ENCODE data around the gene HOXB13. TPM values are rescaled to one million over a fixed set of nuclear protein-coding genes. Genes with fewer than 3 reads are reported as not detected.

The HOXB13 gene
- total RNA-seq, 5 donors from 2014 or later (not counting 1 experiment from before 2014, with no cell fraction given) = 0.13 TPM; not detected in 4

GRCh38 chr17:48740537-48740936 lies 12.0 kb upstream of the HOXB13 start:
- Mint-ChIP-seq H3K27ac (no peak overlapping the region), H3K4me1 (peaks cover 8 to 11% (median 9%) of the 10 kb centered on the region in 3 donors), H3K9me3 (no peaks in the 10 kb centered on the region), H3K27me3 (peaks cover 80 to 94% of the 10 kb centered on the region in 2 donors), H3K4me3 (no peak overlapping the region), H3K36me3 (no peaks in the 10 kb centered on the region)
- CTCF ChIA-PET = no interaction called here
- ATAC-seq (replicated peaks in 1 of 4) = no peak
- H3K9me3 ChIP-seq = no peaks in the 10 kb centered on the region
- no peak for DNase-seq
- no peak overlapping the region for H3K27ac ChIP-seq (ENCODE audit: low read length)
- peaks cover 17 to 90% of the 10 kb centered on the region in 2 experiments for H3K27me3 ChIP-seq (replicated peaks in 1 of 2; ENCODE audit: control insufficient read depth in 2 of 2, extremely low read depth in 1 of 2, insufficient read depth in 2 of 2, low read length in 1 of 2)
- no peaks in the 10 kb centered on the region for H3K36me3 ChIP-seq (ENCODE audit: control insufficient read depth in 2 of 2, extremely low read depth in 1 of 2, insufficient read depth in 1 of 2, low read length in 1 of 2)
- peaks cover 0 to 12% of the 10 kb centered on the region in 2 experiments for H3K4me1 ChIP-seq (ENCODE audit: control insufficient read depth in 1 of 2, extremely low read depth in 1 of 2, insufficient read depth in 2 of 2, low read length in 2 of 2)
- POLR2A ChIA-PET = interaction anchor here in 1 of 2 donors (0.6 kb wide), 2 partner anchors 194 to 538 kb away, joined by 3 to 6 read pairs; no protein-coding TSS in a partner anchor
- no peak overlapping the region for H3K4me3 ChIP-seq (ENCODE audit: control insufficient read depth in 1 of 2, extremely low read depth in 1 of 2, low read length in 1 of 2)

- Histone ChIP-seq H3K27me3 (replicated peaks in 1 of 2; ENCODE audit: control insufficient read depth in 2 of 2, extremely low read depth in 1 of 2, insufficient read depth in 2 of 2, low read length in 1 of 2) (peaks cover 18 to 90% of the 10 kb centered on the region in 2 experiments), H3K27ac (ENCODE audit: low read length) (no peak overlapping the region), H3K9me3 (no peaks in the 10 kb centered on the region), H3K36me3 (ENCODE audit: control insufficient read depth in 2 of 2, extremely low read depth in 1 of 2, insufficient read depth in 1 of 2, low read length in 1 of 2) (no peaks in the 10 kb centered on the region), H3K4me1 (ENCODE audit: control insufficient read depth in 1 of 2, extremely low read depth in 1 of 2, insufficient read depth in 2 of 2, low read length in 2 of 2) (peaks cover 0 to 18% of the 10 kb centered on the region in 2 experiments), H3K4me3 (ENCODE audit: control insufficient read depth in 1 of 2, extremely low read depth in 1 of 2, low read length in 1 of 2) (peak overlapping the region in 1 of 2 donors; percentile 10)
- Mint-ChIP-seq H3K27me3 (peaks cover 80 to 95% of the 10 kb centered on the region in 2 donors), H3K4me1 (peaks cover 11 to 13% (median 12%) of the 10 kb centered on the region in 3 donors), H3K36me3 (no peaks in the 10 kb centered on the region), H3K9me3 (no peaks in the 10 kb centered on the region), H3K27ac (peak overlapping the region in 1 of 2 donors; percentile 58), H3K4me3 (peak overlapping the region in 2 of 3 donors; percentile 50 to 52)
- ChIA-PET POLR2A (interaction anchor here in 1 of 2 donors (0.7 kb wide), 1 partner anchor 21 kb away, joined by 3 read pairs; no protein-coding TSS in a partner anchor), CTCF (no interaction called here)
- ATAC-seq (replicated peaks in 1 of 4) (peak in 3 of 4 experiments; percentile 24 to 42 (median 26)), DNase-seq (no peak)
- 6% methylated on average over 33 of the region's 37 CpGs for WGBS (ENCODE audit: insufficient coverage)
These were observed 10.4 kb upstream of the HOXB13 start for GRCh38 chr17:48738803-48739526.

GRCh38 chr17:48738424-48738802 lies 9.9 kb upstream of the HOXB13 start:
- H3K27ac Mint-ChIP-seq = peak overlapping the region in 1 of 2 donors; percentile 58
- Histone ChIP-seq H3K9me3 (no peaks in the 10 kb centered on the region), H3K4me1 (ENCODE audit: control insufficient read depth in 1 of 2, extremely low read depth in 1 of 2, insufficient read depth in 2 of 2, low read length in 2 of 2) (peaks cover 0 to 22% of the 10 kb centered on the region in 2 experiments), H3K27ac (ENCODE audit: low read length) (no peak overlapping the region), H3K4me3 (ENCODE audit: control insufficient read depth in 1 of 2, extremely low read depth in 1 of 2, low read length in 1 of 2) (no peak overlapping the region), H3K36me3 (ENCODE audit: control insufficient read depth in 2 of 2, extremely low read depth in 1 of 2, insufficient read depth in 1 of 2, low read length in 1 of 2) (no peaks in the 10 kb centered on the region), H3K27me3 (replicated peaks in 1 of 2; ENCODE audit: control insufficient read depth in 2 of 2, extremely low read depth in 1 of 2, insufficient read depth in 2 of 2, low read length in 1 of 2) (peaks cover 14 to 91% of the 10 kb centered on the region in 2 experiments)
- ChIA-PET POLR2A (interaction anchor here in 1 of 2 donors (0.7 kb wide), 1 partner anchor 20 kb away, joined by 3 read pairs; no protein-coding TSS in a partner anchor), CTCF (no interaction called here)
- H3K36me3 Mint-ChIP-seq = no peaks in the 10 kb centered on the region
- ATAC-seq (replicated peaks in 1 of 4) (no peak), DNase-seq (no peak)
- H3K4me3 Mint-ChIP-seq = no peak overlapping the region
- peaks cover 80 to 95% of the 10 kb centered on the region in 2 donors for H3K27me3 Mint-ChIP-seq
- 22% methylated on average over 7 of the region's 11 CpGs for WGBS (ENCODE audit: insufficient coverage)
- H3K9me3 Mint-ChIP-seq = no peaks in the 10 kb centered on the region
- H3K4me1 Mint-ChIP-seq = peaks cover 17 to 19% (median 17%) of the 10 kb centered on the region in 3 donors

- peaks cover 77 to 94% of the 10 kb centered on the region in 2 donors for H3K27me3 Mint-ChIP-seq
- Histone ChIP-seq H3K27ac (ENCODE audit: low read length) (no peak overlapping the region), H3K27me3 (replicated peaks in 1 of 2; ENCODE audit: control insufficient read depth in 2 of 2, extremely low read depth in 1 of 2, insufficient read depth in 2 of 2, low read length in 1 of 2) (peaks cover 19 to 92% of the 10 kb centered on the region in 2 experiments), H3K9me3 (no peaks in the 10 kb centered on the region), H3K36me3 (ENCODE audit: control insufficient read depth in 2 of 2, extremely low read depth in 1 of 2, insufficient read depth in 1 of 2, low read length in 1 of 2) (no peaks in the 10 kb centered on the region), H3K4me1 (ENCODE audit: control insufficient read depth in 1 of 2, extremely low read depth in 1 of 2, insufficient read depth in 2 of 2, low read length in 2 of 2) (peaks cover 0 to 30% of the 10 kb centered on the region in 2 experiments), H3K4me3 (ENCODE audit: control insufficient read depth in 1 of 2, extremely low read depth in 1 of 2, low read length in 1 of 2) (no peak overlapping the region)
- no peak overlapping the region for H3K4me3 Mint-ChIP-seq
- peaks cover 23 to 27% (median 24%) of the 10 kb centered on the region in 3 donors for H3K4me1 Mint-ChIP-seq
- POLR2A ChIA-PET = no interaction called here
- DNase-seq (no peak), ATAC-seq (replicated peaks in 1 of 4) (no peak)
- no peaks in the 10 kb centered on the region for H3K36me3 Mint-ChIP-seq
- H3K27ac Mint-ChIP-seq = no peak overlapping the region
- WGBS (ENCODE audit: insufficient coverage) = 79% methylated on average over 2 of the region's 4 CpGs
- H3K9me3 Mint-ChIP-seq = no peaks in the 10 kb centered on the region
- CTCF ChIA-PET = interaction anchor here in 1 of 2 donors (1.3 kb wide), 1 partner anchor 11 kb away, joined by 3 read pairs; no protein-coding TSS in a partner anchor
These were observed 8.9 kb upstream of the HOXB13 start for GRCh38 chr17:48737330-48738043.

- ChIA-PET CTCF (no interaction called here), POLR2A (no interaction called here)
- H3K36me3 ChIP-seq (ENCODE audit: control insufficient read depth in 2 of 2, extremely low read depth in 1 of 2, insufficient read depth in 1 of 2, low read length in 1 of 2) = no peaks in the 10 kb centered on the region
- no peaks in the 10 kb centered on the region for H3K9me3 Mint-ChIP-seq
- peaks cover 79 to 91% of the 10 kb centered on the region in 2 donors for H3K27me3 Mint-ChIP-seq
- H3K27ac Mint-ChIP-seq = no peak overlapping the region
- H3K4me3 ChIP-seq (ENCODE audit: control insufficient read depth in 1 of 2, extremely low read depth in 1 of 2, low read length in 1 of 2) = no peak overlapping the region
- H3K36me3 Mint-ChIP-seq = no peaks in the 10 kb centered on the region
- H3K4me3 Mint-ChIP-seq = no peak overlapping the region
- no peak overlapping the region for H3K27ac ChIP-seq (ENCODE audit: low read length)
- peaks cover 0 to 30% of the 10 kb centered on the region in 2 experiments for H3K4me1 ChIP-seq (ENCODE audit: control insufficient read depth in 1 of 2, extremely low read depth in 1 of 2, insufficient read depth in 2 of 2, low read length in 2 of 2)
- peaks cover 24 to 29% (median 25%) of the 10 kb centered on the region in 3 donors for H3K4me1 Mint-ChIP-seq
- WGBS (ENCODE audit: insufficient coverage) = 3% methylated on average over 6 of the region's 7 CpGs
- H3K9me3 ChIP-seq = no peaks in the 10 kb centered on the region
- peaks cover 23 to 87% of the 10 kb centered on the region in 2 experiments for H3K27me3 ChIP-seq (replicated peaks in 1 of 2; ENCODE audit: control insufficient read depth in 2 of 2, extremely low read depth in 1 of 2, insufficient read depth in 2 of 2, low read length in 1 of 2)
- no peak for ATAC-seq (replicated peaks in 1 of 4)
- DNase-seq = no peak
These were observed 6.5 kb upstream of the HOXB13 start for GRCh38 chr17:48735062-48735351.

- no peaks in the 10 kb centered on the region for H3K36me3 Mint-ChIP-seq
- Histone ChIP-seq H3K36me3 (ENCODE audit: control insufficient read depth in 2 of 2, extremely low read depth in 1 of 2, insufficient read depth in 1 of 2, low read length in 1 of 2) (no peaks in the 10 kb centered on the region), H3K9me3 (no peaks in the 10 kb centered on the region), H3K27me3 (replicated peaks in 1 of 2; ENCODE audit: control insufficient read depth in 2 of 2, extremely low read depth in 1 of 2, insufficient read depth in 2 of 2, low read length in 1 of 2) (peaks cover 28 to 87% of the 10 kb centered on the region in 2 experiments), H3K4me3 (ENCODE audit: control insufficient read depth in 1 of 2, extremely low read depth in 1 of 2, low read length in 1 of 2) (no peak overlapping the region), H3K27ac (ENCODE audit: low read length) (no peak overlapping the region), H3K4me1 (ENCODE audit: control insufficient read depth in 1 of 2, extremely low read depth in 1 of 2, insufficient read depth in 2 of 2, low read length in 2 of 2) (peaks cover 0 to 29% of the 10 kb centered on the region in 2 experiments)
- WGBS (ENCODE audit: insufficient coverage) = 24% methylated on average over 10 of the region's 14 CpGs
- no peak for DNase-seq
- no peaks in the 10 kb centered on the region for H3K9me3 Mint-ChIP-seq
- no peak overlapping the region for H3K4me3 Mint-ChIP-seq
- no peak overlapping the region for H3K27ac Mint-ChIP-seq
- peaks cover 24 to 28% (median 25%) of the 10 kb centered on the region in 3 donors for H3K4me1 Mint-ChIP-seq
- H3K27me3 Mint-ChIP-seq = peaks cover 83 to 92% of the 10 kb centered on the region in 2 donors
- ChIA-PET POLR2A (no interaction called here), CTCF (interaction anchor here (0.5 to 1.2 kb wide), 4 partner anchors 11 to 293 kb away, joined by 3 to 4 read pairs (median 3); partner anchors contain the start of gene PRAC2 (in 1 of the 2))
- ATAC-seq (replicated peaks in 1 of 4) = no peak
These were observed 5.9 kb upstream of the HOXB13 start for GRCh38 chr17:48734333-48735061.
